T47D (cell line): ENCODE data around the gene TMEM176A.
A peak's percentile ranks its signal among the peaks of the same experiment; 100 is the strongest.

Source experiments
- DNase-seq, 2 experiments: peaks; one replicate each; pipeline versions ENCODE4 v3.0.0 to v3.0.0-alpha.2; 2011 to 2012; ENCODE audit warnings: low read depth in 1 of 2, low spot score in 1 of 2
- JUND ChIP-seq: IDR thresholded peaks from 2 replicates; pipeline ENCODE4 v1.6.1; 2012; ENCODE audit warnings: low read depth
- in situ Hi-C: cut with HindIII; loops from 2 replicates; pipeline ENCODE4 v1.10.0; 2016; ENCODE audit warnings: low sequenced_read_pairs, low pct_unique_long_range_greater_than_20kb

TMEM176A gene

GRCh38 chr7:150814328-150815001, 13.9 kb downstream of the TMEM176A start:
- TF ChIP-seq JUND = no peak
- no peak for DNase-seq
- in situ Hi-C loops = no loop called here

- no peak for DNase-seq
- TF ChIP-seq JUND = no peak
- in situ Hi-C loops = no loop called here
Observed at GRCh38 chr7:150818971-150819370, 18.4 kb downstream of the TMEM176A start.

- no peak for DNase-seq
- TF ChIP-seq JUND = no peak
- in situ Hi-C loops = no loop called here
Observed at GRCh38 chr7:150820148-150820547, 19.6 kb downstream of the TMEM176A start.

GRCh38 chr7:150820578-150821198, 20.1 kb downstream of the TMEM176A start:
- no peak for DNase-seq
- in situ Hi-C loops = no loop called here
- TF ChIP-seq JUND = no peak

GRCh38 chr7:150823043-150823442, 22.5 kb downstream of the TMEM176A start:
- no peak for DNase-seq
- in situ Hi-C loops = no loop called here
- no peak for TF ChIP-seq JUND

GRCh38 chr7:150823484-150824126, 23.0 kb downstream of the TMEM176A start:
- no peak for DNase-seq
- in situ Hi-C loops = no loop called here
- no peak for TF ChIP-seq JUND

- in situ Hi-C loops = no loop called here
- DNase-seq = peak in 1 of 2 experiments; percentile 8
Observed at GRCh38 chr7:150824379-150825177, 24.0 kb downstream of the TMEM176A start.

GRCh38 chr7:150826061-150826849, 25.7 kb downstream of the TMEM176A start:
- in situ Hi-C loops = no loop called here
- no peak for DNase-seq
- TF ChIP-seq JUND = no peak

More at GRCh38 chr7:150824379-150825177, 24.0 kb downstream of the TMEM176A start:
- TF ChIP-seq JUND = no peak

GRCh38 chr7:150828384-150828783, 27.8 kb downstream of the TMEM176A start:
- in situ Hi-C loops = no loop called here
- DNase-seq = no peak
- TF ChIP-seq JUND = no peak

- in situ Hi-C loops = no loop called here
- DNase-seq = no peak
- TF ChIP-seq JUND = no peak
Observed at GRCh38 chr7:150829426-150829825, 28.9 kb downstream of the TMEM176A start.

GRCh38 chr7:150830937-150831336, 30.4 kb downstream of the TMEM176A start:
- no peak for TF ChIP-seq JUND
- DNase-seq = no peak
- in situ Hi-C loops = no loop called here

- no peak for TF ChIP-seq JUND
- DNase-seq = no peak
- in situ Hi-C loops = no loop called here
Observed at GRCh38 chr7:150831851-150832250, 31.3 kb downstream of the TMEM176A start.
